ENCODE results near the gene CAMTA2. TPM values are rescaled to one million over a fixed set of nuclear protein-coding genes. Genes with fewer than 3 reads are reported as not detected.
"Not testable (repeated sequence)": the region's sequence is repeated elsewhere in the genome, so short reads cannot be mapped to it uniquely, and the experiment has no call there.

CAMTA2 gene
- total RNA-seq, 1 donor from 2014 or later: 73.7 TPM

DNA sequence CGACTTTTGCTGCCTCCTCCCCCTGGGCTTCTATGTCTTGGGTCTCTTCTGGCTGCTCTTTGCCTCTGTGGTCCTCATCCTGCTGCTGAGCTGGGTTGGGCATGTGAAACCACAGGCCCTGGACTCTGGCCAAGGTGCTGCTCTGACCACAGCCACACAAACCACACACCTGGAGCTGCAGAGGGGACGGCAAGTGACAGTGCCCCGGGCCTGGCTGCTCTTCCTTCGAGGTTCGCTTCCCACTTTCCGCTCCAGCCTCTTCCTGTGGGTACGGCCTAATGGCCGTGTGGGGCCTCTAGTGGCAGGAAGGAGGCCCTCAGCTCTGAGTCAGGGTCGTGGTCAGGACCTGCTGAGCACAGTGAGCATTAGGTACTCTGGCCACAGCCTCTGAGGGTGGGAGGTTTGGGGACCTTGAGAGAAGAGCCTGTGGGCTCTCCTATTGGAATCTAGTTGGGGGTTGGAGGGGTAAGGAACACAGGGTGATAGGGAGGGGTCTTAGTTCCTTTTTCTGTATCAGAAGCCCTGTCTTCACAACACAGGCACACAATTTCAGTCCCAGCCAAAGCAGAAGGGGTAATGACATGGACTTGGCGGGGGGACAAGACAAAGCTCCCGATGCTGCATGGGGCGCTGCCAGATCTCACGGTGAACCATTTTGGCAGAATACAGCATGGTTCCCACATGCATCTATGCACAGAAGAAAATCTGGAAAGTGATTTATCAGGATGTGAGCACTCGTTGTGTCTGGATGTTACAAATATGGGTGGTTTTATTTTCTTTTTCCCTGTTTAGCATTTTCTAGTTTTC, 53.1 kb downstream of the CAMTA2 start:
- intact Hi-C loops (cut with micrococcal nuclease): no loop called here

DNA sequence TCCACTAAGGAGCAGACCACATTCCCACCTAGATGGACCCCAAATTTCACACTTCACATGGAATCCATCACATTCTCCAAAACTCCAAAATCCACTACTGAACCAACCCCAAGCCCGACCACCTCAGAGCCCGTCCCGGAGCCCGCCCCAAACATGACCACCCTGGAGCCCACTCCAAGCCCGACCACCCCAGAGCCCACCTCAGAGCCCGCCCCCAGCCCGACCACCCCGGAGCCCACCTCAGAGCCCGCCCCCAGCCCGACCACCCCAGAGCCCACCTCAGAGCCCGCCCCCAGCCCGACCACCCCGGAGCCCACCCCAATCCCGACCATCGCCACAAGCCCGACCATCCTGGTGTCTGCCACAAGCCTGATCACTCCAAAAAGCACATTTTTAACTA, 53.8 kb downstream of the CAMTA2 start:
- intact Hi-C loops (cut with micrococcal nuclease): no loop called here

DNA sequence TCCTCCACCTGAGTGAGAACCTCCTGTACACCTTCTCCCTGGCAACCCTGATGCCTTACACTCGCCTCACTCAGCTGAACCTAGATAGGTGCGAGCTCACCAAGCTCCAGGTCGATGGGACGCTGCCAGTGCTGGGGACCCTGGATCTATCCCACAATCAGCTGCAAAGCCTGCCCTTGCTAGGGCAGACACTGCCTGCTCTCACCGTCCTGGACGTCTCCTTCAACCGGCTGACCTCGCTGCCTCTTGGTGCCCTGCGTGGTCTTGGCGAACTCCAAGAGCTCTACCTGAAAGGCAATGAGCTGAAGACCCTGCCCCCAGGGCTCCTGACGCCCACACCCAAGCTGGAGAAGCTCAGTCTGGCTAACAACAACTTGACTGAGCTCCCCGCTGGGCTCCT, 54.7 kb downstream of the CAMTA2 start:
- intact Hi-C loops (cut with micrococcal nuclease): no loop called here

DNA sequence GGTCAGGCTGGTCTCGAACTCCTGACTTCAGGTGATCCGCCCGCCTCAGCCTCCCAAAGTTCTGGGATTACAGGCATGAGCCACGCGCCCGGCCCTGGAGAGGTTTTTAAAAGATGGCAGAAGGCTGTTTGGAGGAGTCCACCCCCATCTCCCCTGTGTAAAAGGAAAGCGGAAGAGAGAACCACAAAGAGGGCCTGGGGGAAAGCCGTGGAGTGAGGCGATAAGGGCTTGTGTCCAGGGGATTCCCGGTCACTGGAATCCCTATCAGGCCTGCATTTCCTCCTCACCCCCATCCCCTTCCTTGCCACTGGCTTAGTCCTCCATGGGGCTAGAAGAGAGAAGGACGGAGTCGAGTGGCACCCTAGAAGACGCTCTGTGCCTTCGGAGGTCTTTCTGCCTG, 55.5 kb downstream of the CAMTA2 start, which contains the start of gene GP1BA:
GP1BA (plus strand) TSS at position 315 of the 400 bp plus-strand sequence. CDS start 328 bp downstream, outside the sequence.
- intact Hi-C loops (cut with micrococcal nuclease): no loop called here

DNA sequence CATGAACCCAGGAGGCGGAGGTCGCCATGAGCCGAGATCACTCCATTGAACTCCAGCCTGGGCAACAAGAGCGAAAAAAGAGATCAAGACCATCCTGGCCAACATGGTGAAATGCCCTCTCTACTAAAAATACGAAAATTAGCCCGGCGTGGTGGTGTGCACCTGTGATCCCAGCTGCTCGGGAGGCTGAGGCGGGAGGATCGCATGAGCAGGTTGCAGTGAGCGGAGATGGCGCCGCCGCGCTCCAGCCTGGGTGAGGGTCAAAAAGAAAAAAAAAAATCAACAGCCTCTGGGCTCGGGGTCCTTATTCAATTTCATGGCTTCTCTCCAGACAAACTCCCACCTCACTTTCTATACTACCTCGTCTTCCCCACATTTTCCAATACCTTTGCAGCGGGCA, 58.6 kb downstream of the CAMTA2 start:
- intact Hi-C loops (cut with micrococcal nuclease): no loop called here

DNA sequence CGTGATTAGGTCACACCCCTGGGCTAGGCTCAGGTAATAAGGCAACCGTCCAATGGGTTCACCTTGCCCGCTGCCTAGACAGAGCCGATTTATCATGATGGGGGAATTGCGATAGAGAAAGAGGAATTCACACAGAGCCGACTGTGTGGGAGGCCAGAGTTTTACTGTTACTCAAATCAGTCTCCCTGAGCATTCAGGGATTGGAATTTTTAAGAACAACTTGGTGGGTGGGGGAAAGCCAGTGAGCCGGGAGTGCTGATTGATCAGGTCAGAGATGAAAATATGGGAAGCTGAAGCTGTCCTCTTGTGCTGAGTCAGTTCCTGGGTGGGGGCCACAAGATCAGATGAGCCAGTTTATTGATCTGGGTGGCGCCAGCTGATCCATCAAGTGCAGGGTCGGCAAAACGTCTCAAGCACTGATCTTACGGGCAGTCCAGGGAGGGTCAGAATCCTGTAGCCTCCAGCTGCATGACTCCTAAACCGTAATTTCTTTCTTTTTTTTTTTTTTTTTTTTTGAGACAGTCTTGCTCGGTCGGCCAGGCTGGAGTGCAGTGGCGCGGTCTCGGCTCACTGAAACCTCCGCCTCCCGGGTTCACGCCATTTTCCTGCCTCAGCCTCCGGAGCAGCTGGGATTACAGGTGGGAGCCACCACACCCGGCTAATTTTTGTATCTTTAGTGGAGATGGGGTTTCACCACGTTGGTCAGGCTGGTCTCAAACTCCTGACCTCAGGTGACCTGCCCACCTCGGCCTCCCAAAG, 60.7 kb downstream of the CAMTA2 start:
- intact Hi-C loops (cut with micrococcal nuclease): not testable (repeated sequence)

DNA sequence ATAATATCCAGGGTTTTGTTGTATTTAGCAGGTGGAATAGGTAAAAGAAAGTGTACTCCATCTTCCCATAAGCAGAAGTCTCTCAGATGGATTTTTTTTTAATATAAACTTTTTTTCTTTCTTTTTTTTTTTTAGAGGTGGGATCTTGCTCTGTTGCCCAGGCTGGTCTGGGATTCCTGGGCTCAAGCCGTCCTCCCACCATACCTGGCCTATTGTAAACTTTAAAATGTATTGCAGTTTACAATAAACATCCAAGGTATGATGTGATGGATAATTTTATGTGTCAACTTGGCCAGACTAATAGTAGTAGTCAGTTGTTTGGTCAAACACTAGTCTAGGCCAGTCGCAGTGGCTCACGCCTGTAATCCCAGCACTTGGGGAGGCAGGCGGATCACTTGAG, 66.2 kb downstream of the CAMTA2 start:
- intact Hi-C loops (cut with micrococcal nuclease): no loop called here

DNA sequence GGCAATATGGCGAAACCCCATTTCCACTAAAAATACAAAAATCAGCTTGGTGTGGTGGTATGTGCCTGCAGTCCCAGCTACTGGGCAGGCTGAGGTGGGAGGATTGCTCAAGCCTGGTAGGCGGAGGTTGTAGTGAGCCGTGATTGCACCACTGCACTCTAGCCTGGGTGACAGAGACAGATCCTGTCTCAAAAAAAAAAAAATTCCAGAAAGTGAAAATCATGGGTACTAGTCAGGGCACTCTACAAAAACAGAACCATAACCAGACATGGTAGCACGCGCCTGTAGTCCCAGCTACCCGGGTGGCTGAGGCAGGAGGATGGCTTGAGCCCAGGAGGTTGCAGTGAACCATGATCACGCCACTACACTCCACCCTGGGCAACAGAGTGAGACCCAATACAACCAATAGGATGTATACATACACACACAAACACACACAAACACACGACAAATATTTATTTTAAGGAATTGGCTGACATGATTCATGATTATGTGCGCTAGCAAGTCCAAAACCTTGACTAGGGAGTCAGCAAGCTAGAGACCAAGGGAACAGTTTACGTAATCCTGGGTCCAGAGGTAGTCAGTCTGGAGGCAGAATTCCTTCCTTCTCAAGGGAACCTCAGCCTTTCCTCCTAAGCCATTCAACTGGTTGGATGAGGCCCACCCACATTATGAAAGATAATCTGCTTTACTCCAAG, 67.0 kb downstream of the CAMTA2 start:
- intact Hi-C loops (cut with micrococcal nuclease): no loop called here

DNA sequence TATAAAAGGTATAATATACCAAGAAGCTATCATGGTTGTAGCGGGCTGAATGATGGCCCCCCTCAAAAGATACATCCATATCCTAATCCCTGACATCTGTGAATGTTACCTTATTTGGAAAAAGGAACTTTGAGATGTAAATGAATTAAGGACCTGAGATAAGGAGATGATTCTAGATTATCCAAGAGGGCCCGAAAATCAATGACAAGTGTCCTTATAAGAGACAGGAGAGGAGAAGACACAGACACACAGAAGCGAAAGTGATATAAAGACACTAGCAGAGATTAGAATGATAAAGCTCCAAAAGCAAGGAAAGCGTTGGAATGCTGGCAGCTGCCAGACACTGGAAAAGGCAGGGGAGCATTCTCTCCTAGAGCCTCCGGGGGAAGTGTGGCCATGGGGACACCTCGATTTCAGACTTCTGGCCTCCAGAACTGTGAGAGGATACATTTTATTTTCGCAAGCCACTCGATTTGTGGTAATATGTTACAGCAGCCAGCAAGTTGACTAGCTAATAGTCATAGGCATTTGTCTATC, 67.9 kb downstream of the CAMTA2 start:
- intact Hi-C loops (cut with micrococcal nuclease): no loop called here

Other genes starting within 250 kb of the CAMTA2 start
- gene ZMYND15, start 247.8 kb downstream of the CAMTA2 start, total RNA-seq: 0.09 TPM in 1 of 2 replicates, not detected in the other
- gene CXCL16, start 247.7 kb downstream of the CAMTA2 start, total RNA-seq: 0.75 and 0.80 TPM in 2 replicates
- not detected in 2 replicates for gene TM4SF5, start 215.8 kb downstream of the CAMTA2 start, total RNA-seq
- 0.27 and 0.41 TPM in 2 replicates for gene VMO1, start 201.3 kb downstream of the CAMTA2 start, total RNA-seq
- not detected in 2 replicates for gene GLTPD2, start 198.7 kb downstream of the CAMTA2 start, total RNA-seq
- gene PSMB6, start 191.5 kb downstream of the CAMTA2 start, total RNA-seq: 153 and 157 TPM in 2 replicates
- 14.0 and 15.8 TPM in 2 replicates for gene PLD2, start 180.5 kb downstream of the CAMTA2 start, total RNA-seq
- 88.2 and 91.5 TPM in 2 replicates for gene MINK1, start 154.3 kb downstream of the CAMTA2 start, total RNA-seq
- 0.20 and 0.27 TPM in 2 replicates for gene C17orf107, start 88.1 kb downstream of the CAMTA2 start, total RNA-seq
- gene CHRNE, start 84.6 kb downstream of the CAMTA2 start, total RNA-seq: 0.25 and 0.73 TPM in 2 replicates
- not detected in 2 replicates for gene GP1BA, start 55.4 kb downstream of the CAMTA2 start, total RNA-seq
- gene SLC25A11, start 47.6 kb downstream of the CAMTA2 start, total RNA-seq: 83.9 and 88.9 TPM in 2 replicates
- 227 and 238 TPM in 2 replicates for gene RNF167, start 47.4 kb downstream of the CAMTA2 start, total RNA-seq
- 2,499 and 2,527 TPM in 2 replicates for gene PFN1, start 39.1 kb downstream of the CAMTA2 start, total RNA-seq
- 52.9 and 53.3 TPM in 2 replicates for gene ENO3, start 36.6 kb downstream of the CAMTA2 start, total RNA-seq
- gene SPAG7, start 19.9 kb downstream of the CAMTA2 start, total RNA-seq: 50.3 and 57.6 TPM in 2 replicates
- gene INCA1, start 9.8 kb upstream of the CAMTA2 start, total RNA-seq: 0.25 and 0.27 TPM in 2 replicates
- gene KIF1C, start 10.3 kb upstream of the CAMTA2 start, total RNA-seq: 38.6 and 42.5 TPM in 2 replicates
- gene SLC52A1, start 47.8 kb upstream of the CAMTA2 start, total RNA-seq: 0.16 and 0.30 TPM in 2 replicates
- gene ZFP3, start 90.8 kb upstream of the CAMTA2 start, total RNA-seq: 3.5 and 3.7 TPM in 2 replicates
- gene ZNF232, start 124.2 kb upstream of the CAMTA2 start, total RNA-seq: 11.1 TPM in 2 replicates
- 0.02 and 0.09 TPM in 2 replicates for gene USP6, start 128.4 kb upstream of the CAMTA2 start, total RNA-seq
- 8.6 and 10.5 TPM in 2 replicates for gene ZNF594, start 204.2 kb upstream of the CAMTA2 start, total RNA-seq
- not detected in 2 replicates for gene SCIMP, start 247.2 kb upstream of the CAMTA2 start, total RNA-seq